GM12892 (cell line): ENCODE measurements around the gene CTTN.

Source experiments
- POLR2A ChIP-seq: IDR thresholded peaks from 2 replicates; pipeline ENCODE4 v1.6.1; 2011; ENCODE audit warnings: low read depth, low read length, control low read depth
- POLR2AphosphoS5 ChIP-seq: IDR thresholded peaks from 2 replicates; pipeline ENCODE4 v1.6.1; 2011; ENCODE audit warnings: low read depth, low read length, control low read depth

DNA sequence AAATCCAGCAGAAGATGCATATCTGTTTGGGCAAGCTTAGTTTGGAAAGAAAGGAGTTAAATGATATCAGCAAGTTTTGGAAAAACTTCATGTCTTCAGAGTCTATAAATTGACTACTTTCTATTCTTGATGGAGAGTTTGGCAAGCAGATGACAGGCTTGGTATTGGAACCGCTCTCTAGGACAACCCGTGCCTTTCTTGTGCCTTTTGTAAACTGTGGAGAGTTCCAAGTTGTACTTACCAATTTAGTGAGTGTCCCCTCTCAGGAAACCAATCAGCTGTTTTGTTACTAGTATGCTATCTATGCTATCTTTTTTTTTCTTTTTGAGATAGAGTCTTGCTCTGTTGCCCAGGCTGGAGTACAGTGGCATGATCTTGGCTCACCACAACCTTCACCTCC is 43.7 kb upstream of the CTTN start:
- no peak for TF ChIP-seq POLR2A
- TF ChIP-seq POLR2AphosphoS5 = no peak
